SK-N-SH (cell line): Measurements from ENCODE around the gene PADI4. TPM values are rescaled to one million over a fixed set of nuclear protein-coding genes. Genes with fewer than 3 reads are reported as not detected.

Experiments used
- CTCF ChIA-PET: fragments of 300-600, 350-600 bp; formaldehyde crosslinking; extraction: SDS; loops from one replicate; lab custom pipeline; 2021; lab: Yijun Ruan, JAX
- POLR2A ChIA-PET: fragments of 350-600 bp; sonication (Branson Sonifier 250); formaldehyde crosslinking; extraction: SDS; loops from one replicate; lab custom pipeline; 2020; ENCODE audit warnings: antibody characterized with exemption, inconsistent platforms; lab: Yijun Ruan, JAX
- DNase-seq: peaks from one replicate; pipeline ENCODE4 v3.0.0; 2012
- H2AFZ ChIP-seq: fragments of 200-600 bp; sonication (generic); 2 replicates; pipeline ENCODE4 v1.8.1; 2016; ENCODE audit warnings: antibody characterized with exemption, mild to moderate bottlenecking, low read depth
- H3F3A ChIP-seq: fragments of 200-600 bp; sonication (generic); replicated peaks from 2 replicates; pipeline ENCODE3; 2016; ENCODE audit warnings: antibody characterized with exemption, mild to moderate bottlenecking; ENCODE audit not compliant: insufficient read depth
- H3K27ac ChIP-seq, 2 experiments: fragments of 200-500 bp in 1 of 2; fragments of 200-600 bp in 1 of 2; sonication (Bioruptor generic) in 1 of 2; sonication (generic), shearing (Covaris generic) in 1 of 2; 2 replicates each; pipeline versions ENCODE4 v1.5.1 to v1.6.1; 2014 to 2016; ENCODE audit warnings: low read depth in 2 of 2, inconsistent platforms in 1 of 2, low read length in 1 of 2, mild to moderate bottlenecking in 1 of 2, mixed read lengths in 1 of 2
- H3K27me3 ChIP-seq: fragments of 200-600 bp; sonication (generic), shearing (Covaris generic); 2 replicates; pipeline ENCODE4 v1.6.1; 2016; ENCODE audit warnings: mixed run types; ENCODE audit not compliant: insufficient read depth
- H3K36me3 ChIP-seq, 2 experiments: fragments of 200-500 bp in 1 of 2; fragments of 200-600 bp in 1 of 2; sonication (Bioruptor generic) in 1 of 2; sonication (generic) in 1 of 2; replicated peaks in 1 of 2; 2 replicates each; pipeline versions ENCODE3 to v1.5.1; 2014 to 2016; ENCODE audit warnings: low read length in 1 of 2, mild to moderate bottlenecking in 1 of 2; ENCODE audit not compliant: insufficient read depth in 2 of 2, control insufficient read depth in 1 of 2
- H3K4me1 ChIP-seq, 2 experiments: fragments of 200-500 bp in 1 of 2; fragments of 200-600 bp in 1 of 2; sonication (Bioruptor generic) in 1 of 2; sonication (generic), shearing (Covaris generic) in 1 of 2; 2 replicates each; pipeline versions ENCODE4 v1.5.1 to v1.6.1; 2014 to 2016; ENCODE audit warnings: low read depth in 1 of 2, low read length in 1 of 2, mixed run types in 1 of 2; ENCODE audit not compliant: insufficient read depth in 2 of 2, control insufficient read depth in 1 of 2
- H3K4me2 ChIP-seq: fragments of 200-600 bp; sonication (generic), shearing (Covaris generic); 2 replicates; pipeline ENCODE4 v1.6.1; 2017; ENCODE audit warnings: mixed run types
- H3K4me3 ChIP-seq, 2 experiments: fragments of 200-500 bp in 1 of 2; fragments of 200-600 bp in 1 of 2; sonication (Bioruptor generic) in 1 of 2; sonication (generic), shearing (Covaris generic) in 1 of 2; 2 replicates each; pipeline versions ENCODE4 v1.5.1 to v1.8.1; 2014 to 2016; ENCODE audit warnings: low read depth in 2 of 2, inconsistent platforms in 1 of 2, low read length in 1 of 2, mild to moderate bottlenecking in 1 of 2, mixed read lengths in 1 of 2, moderate library complexity in 1 of 2
- H3K79me2 ChIP-seq: fragments of 200-600 bp; sonication (generic); 2 replicates; pipeline ENCODE4 v1.8.1; 2017; ENCODE audit warnings: mild to moderate bottlenecking; ENCODE audit not compliant: insufficient read depth
- H3K9ac ChIP-seq: fragments of 200-600 bp; sonication (generic); 2 replicates; pipeline ENCODE4 v1.6.1; 2017; ENCODE audit warnings: mixed run types
- H3K9me2 ChIP-seq: fragments of 200-600 bp; sonication (generic); 2 replicates; pipeline ENCODE4 v1.6.1; 2017; ENCODE audit warnings: mixed run types
- H3K9me3 ChIP-seq: fragments of 200-600 bp; sonication (generic); 2 replicates; pipeline ENCODE4 v1.6.1; 2017; ENCODE audit warnings: mixed run types, mild to moderate bottlenecking, moderate library complexity
- H4K20me1 ChIP-seq: fragments of 200-600 bp; sonication (generic); 2 replicates; pipeline ENCODE4 v1.6.1; 2017; ENCODE audit warnings: mild to moderate bottlenecking, mixed run types; ENCODE audit not compliant: insufficient read depth
- ELF1 ChIP-seq: IDR thresholded peaks from 2 replicates; pipeline ENCODE4 v1.4.0; 2012
- EZH2phosphoT487 ChIP-seq: fragments of 200-600 bp; sonication (generic); IDR thresholded peaks from 2 replicates; pipeline ENCODE4 v1.6.1; 2017; ENCODE audit warnings: low read depth, mixed run types, mild to moderate bottlenecking, antibody characterized with exemption, moderate library complexity, borderline replicate concordance
- FOSL2 ChIP-seq: IDR thresholded peaks from 2 replicates; pipeline ENCODE4 v1.4.0; 2012; ENCODE audit warnings: low read depth, mild to moderate bottlenecking, moderate library complexity, borderline replicate concordance
- FOXM1 ChIP-seq: IDR thresholded peaks from 2 replicates; pipeline ENCODE4 v1.4.0; 2012; ENCODE audit warnings: low read depth, mild to moderate bottlenecking
- GATA2 ChIP-seq: sonication (generic); formaldehyde crosslinking; IDR thresholded peaks from 2 replicates; pipeline ENCODE4 v1.5.0; 2020; ENCODE audit warnings: mild to moderate bottlenecking, missing genetic modification reagents
- JUND ChIP-seq: IDR thresholded peaks from 2 replicates; pipeline ENCODE4 v1.4.0; 2012
- MEF2A ChIP-seq: IDR thresholded peaks from 2 replicates; pipeline ENCODE4 v1.4.0; 2012; ENCODE audit warnings: low read depth, borderline replicate concordance
- MXI1 ChIP-seq: IDR thresholded peaks from 2 replicates; pipeline ENCODE4 v1.6.1; 2012; ENCODE audit warnings: mild to moderate bottlenecking, low read depth, low read length, improper control_type of control experiment
- NFIC ChIP-seq: IDR thresholded peaks from 2 replicates; pipeline ENCODE4 v1.4.0; 2012; ENCODE audit warnings: borderline replicate concordance
- NRF1 ChIP-seq: IDR thresholded peaks from 2 replicates; pipeline ENCODE4 v1.6.1; 2012; ENCODE audit warnings: low read depth, mild to moderate bottlenecking, low read length
- POLR2AphosphoS5 ChIP-seq: IDR thresholded peaks from 2 replicates; pipeline ENCODE4 v1.6.1; 2012; ENCODE audit warnings: low read depth, low read length
- RFX5 ChIP-seq: IDR thresholded peaks from 2 replicates; pipeline ENCODE4 v1.6.1; 2012; ENCODE audit warnings: mild to moderate bottlenecking, improper control_type of control experiment, low read length
- RXRA ChIP-seq: IDR thresholded peaks from 2 replicates; pipeline ENCODE4 v1.4.0; 2012; ENCODE audit warnings: low read depth, mild to moderate bottlenecking, borderline replicate concordance
- TCF12 ChIP-seq: IDR thresholded peaks from 2 replicates; pipeline ENCODE4 v1.4.0; 2012
- TEAD4 ChIP-seq: IDR thresholded peaks from 2 replicates; pipeline ENCODE4 v1.4.0; 2012; ENCODE audit warnings: mild to moderate bottlenecking, borderline replicate concordance; ENCODE audit not compliant: insufficient read depth
- WGBS: methylation state at CpG from one replicate; pipeline ENCODE4 v1.1.6; 2017; ENCODE audit warnings: low lambda C conversion rate; 5-methylcytosine and 5-hydroxymethylcytosine counted together
- polyA plus RNA-seq, 3 experiments: library from polyadenylated mRNA; depleted of rRNA; stranded (reverse); fragments of >200 nt; gene quantifications; 2 replicates each; pipeline ENCODE4 v1.2.3, GENCODE V29; 2012
- TF ChIP-seq, protein P1 (sequence below): IDR thresholded peaks from 2 replicates; pipeline ENCODE4 v1.6.1; 2012; ENCODE audit warnings: mild to moderate bottlenecking, low read depth, low read length, moderate library complexity
- TF ChIP-seq, protein P2 (sequence below): IDR thresholded peaks from 2 replicates; pipeline ENCODE4 v1.4.0; 2012; ENCODE audit warnings: low read depth
- TF ChIP-seq, protein P3 (sequence below): fragments of 150-350 bp; IDR thresholded peaks from 2 replicates; pipeline ENCODE4 v1.6.1; 2016; ENCODE audit warnings: mild to moderate bottlenecking, low read depth, low read length
- TF ChIP-seq, protein P4 (sequence below): fragments of 150-350 bp; IDR thresholded peaks from 2 replicates; pipeline ENCODE4 v1.6.1; 2017; ENCODE audit warnings: antibody characterized with exemption, low read length, low read depth, borderline replicate concordance
- TF ChIP-seq, protein P5 (sequence below): fragments of 200-600 bp; sonication (generic); IDR thresholded peaks from 2 replicates; pipeline ENCODE4 v1.6.1; 2017; ENCODE audit warnings: antibody characterized with exemption, mild to moderate bottlenecking, moderate library complexity

PADI4 gene
- polyA plus RNA-seq, 1 of the 3 experiments (the other 2 are of a cell fraction), result not detected

DNA sequence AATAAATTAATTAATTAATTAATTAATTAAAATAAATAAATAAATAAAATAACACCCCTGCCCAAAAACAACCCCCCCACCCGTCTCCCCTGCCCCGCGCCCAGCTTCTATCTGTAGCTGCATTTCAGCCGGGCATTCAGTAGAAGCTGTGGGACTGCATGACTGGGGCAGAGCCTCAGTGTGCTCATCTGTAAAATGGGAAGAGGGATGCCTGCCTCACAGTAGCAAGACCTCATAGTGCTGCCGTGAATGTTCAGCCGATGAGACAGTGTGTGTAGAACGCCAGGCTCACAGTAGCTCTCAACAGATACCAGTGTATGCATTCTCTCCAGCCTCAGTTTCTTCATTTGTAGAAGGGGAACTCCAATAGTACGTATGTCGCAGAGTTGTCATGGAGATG lies 8.7 kb downstream of the PADI4 start (continued):
- TF ChIP-seq, protein P1, sequence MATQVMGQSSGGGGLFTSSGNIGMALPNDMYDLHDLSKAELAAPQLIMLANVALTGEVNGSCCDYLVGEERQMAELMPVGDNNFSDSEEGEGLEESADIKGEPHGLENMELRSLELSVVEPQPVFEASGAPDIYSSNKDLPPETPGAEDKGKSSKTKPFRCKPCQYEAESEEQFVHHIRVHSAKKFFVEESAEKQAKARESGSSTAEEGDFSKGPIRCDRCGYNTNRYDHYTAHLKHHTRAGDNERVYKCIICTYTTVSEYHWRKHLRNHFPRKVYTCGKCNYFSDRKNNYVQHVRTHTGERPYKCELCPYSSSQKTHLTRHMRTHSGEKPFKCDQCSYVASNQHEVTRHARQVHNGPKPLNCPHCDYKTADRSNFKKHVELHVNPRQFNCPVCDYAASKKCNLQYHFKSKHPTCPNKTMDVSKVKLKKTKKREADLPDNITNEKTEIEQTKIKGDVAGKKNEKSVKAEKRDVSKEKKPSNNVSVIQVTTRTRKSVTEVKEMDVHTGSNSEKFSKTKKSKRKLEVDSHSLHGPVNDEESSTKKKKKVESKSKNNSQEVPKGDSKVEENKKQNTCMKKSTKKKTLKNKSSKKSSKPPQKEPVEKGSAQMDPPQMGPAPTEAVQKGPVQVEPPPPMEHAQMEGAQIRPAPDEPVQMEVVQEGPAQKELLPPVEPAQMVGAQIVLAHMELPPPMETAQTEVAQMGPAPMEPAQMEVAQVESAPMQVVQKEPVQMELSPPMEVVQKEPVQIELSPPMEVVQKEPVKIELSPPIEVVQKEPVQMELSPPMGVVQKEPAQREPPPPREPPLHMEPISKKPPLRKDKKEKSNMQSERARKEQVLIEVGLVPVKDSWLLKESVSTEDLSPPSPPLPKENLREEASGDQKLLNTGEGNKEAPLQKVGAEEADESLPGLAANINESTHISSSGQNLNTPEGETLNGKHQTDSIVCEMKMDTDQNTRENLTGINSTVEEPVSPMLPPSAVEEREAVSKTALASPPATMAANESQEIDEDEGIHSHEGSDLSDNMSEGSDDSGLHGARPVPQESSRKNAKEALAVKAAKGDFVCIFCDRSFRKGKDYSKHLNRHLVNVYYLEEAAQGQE, result no peak
- TF ChIP-seq, protein P2, sequence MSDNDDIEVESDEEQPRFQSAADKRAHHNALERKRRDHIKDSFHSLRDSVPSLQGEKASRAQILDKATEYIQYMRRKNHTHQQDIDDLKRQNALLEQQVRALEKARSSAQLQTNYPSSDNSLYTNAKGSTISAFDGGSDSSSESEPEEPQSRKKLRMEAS, result no peak
- TF ChIP-seq, protein P3, sequence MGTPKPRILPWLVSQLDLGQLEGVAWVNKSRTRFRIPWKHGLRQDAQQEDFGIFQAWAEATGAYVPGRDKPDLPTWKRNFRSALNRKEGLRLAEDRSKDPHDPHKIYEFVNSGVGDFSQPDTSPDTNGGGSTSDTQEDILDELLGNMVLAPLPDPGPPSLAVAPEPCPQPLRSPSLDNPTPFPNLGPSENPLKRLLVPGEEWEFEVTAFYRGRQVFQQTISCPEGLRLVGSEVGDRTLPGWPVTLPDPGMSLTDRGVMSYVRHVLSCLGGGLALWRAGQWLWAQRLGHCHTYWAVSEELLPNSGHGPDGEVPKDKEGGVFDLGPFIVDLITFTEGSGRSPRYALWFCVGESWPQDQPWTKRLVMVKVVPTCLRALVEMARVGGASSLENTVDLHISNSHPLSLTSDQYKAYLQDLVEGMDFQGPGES, result no peak
- TF ChIP-seq GATA2, result no peak
- no peak for TF ChIP-seq JUND
- TF ChIP-seq ELF1, result no peak
- no peak for TF ChIP-seq EZH2phosphoT487
- TF ChIP-seq, all 33 proteins: peak for 0

DNA sequence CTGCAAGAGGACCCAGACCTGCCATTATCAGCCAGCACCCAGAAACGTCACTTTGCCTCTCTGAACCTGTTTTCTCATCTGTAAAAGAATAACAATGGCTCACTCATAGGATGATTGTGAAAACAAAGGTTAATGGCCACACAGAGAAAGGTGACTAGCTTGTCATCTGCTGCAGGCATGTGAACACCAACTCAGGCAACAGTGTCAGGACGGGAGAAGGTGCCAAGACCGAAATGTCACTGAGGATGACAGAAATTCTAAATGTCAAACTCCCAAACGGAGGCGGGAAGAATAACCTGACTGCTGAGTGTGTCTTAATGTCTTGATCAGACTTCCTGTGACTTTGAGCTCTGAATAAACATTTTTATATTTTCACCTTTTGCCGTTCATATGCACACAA lies 10.3 kb downstream of the PADI4 start:
- H3K36me3 ChIP-seq, result no peaks in the 10 kb centered on the region
- no peak overlapping the region for H3K9ac ChIP-seq
- TF ChIP-seq RFX5 (no peak), POLR2AphosphoS5 (no peak), FOSL2 (no peak), MEF2A (no peak), RXRA (no peak), ELF1 (no peak), TEAD4 (no peak), EZH2phosphoT487 (no peak), FOXM1 (no peak), TCF12 (no peak), GATA2 (no peak), MXI1 (no peak), NRF1 (no peak), NFIC (no peak)
- TF ChIP-seq, protein P2, result no peak
- TF ChIP-seq, protein P4, sequence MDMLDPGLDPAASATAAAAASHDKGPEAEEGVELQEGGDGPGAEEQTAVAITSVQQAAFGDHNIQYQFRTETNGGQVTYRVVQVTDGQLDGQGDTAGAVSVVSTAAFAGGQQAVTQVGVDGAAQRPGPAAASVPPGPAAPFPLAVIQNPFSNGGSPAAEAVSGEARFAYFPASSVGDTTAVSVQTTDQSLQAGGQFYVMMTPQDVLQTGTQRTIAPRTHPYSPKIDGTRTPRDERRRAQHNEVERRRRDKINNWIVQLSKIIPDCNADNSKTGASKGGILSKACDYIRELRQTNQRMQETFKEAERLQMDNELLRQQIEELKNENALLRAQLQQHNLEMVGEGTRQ, result no peak
- TF ChIP-seq, protein P3, result no peak
- TF ChIP-seq, protein P5, sequence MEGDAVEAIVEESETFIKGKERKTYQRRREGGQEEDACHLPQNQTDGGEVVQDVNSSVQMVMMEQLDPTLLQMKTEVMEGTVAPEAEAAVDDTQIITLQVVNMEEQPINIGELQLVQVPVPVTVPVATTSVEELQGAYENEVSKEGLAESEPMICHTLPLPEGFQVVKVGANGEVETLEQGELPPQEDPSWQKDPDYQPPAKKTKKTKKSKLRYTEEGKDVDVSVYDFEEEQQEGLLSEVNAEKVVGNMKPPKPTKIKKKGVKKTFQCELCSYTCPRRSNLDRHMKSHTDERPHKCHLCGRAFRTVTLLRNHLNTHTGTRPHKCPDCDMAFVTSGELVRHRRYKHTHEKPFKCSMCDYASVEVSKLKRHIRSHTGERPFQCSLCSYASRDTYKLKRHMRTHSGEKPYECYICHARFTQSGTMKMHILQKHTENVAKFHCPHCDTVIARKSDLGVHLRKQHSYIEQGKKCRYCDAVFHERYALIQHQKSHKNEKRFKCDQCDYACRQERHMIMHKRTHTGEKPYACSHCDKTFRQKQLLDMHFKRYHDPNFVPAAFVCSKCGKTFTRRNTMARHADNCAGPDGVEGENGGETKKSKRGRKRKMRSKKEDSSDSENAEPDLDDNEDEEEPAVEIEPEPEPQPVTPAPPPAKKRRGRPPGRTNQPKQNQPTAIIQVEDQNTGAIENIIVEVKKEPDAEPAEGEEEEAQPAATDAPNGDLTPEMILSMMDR, result no peak
- ChIA-PET POLR2A (no interaction called here), CTCF (no interaction called here)
- H3K4me2 ChIP-seq, result no peak overlapping the region
- 39% methylated on average over 6 of the region's 6 CpGs for WGBS
- H2AFZ ChIP-seq, result no peak overlapping the region
- no peaks in the 10 kb centered on the region for H3K27me3 ChIP-seq
- no peaks in the 10 kb centered on the region for H3F3A ChIP-seq
- no peaks in the 10 kb centered on the region for H3K9me3 ChIP-seq
- DNase-seq, result no peak
- H3K4me3 ChIP-seq, result no peak overlapping the region
- H3K4me1 ChIP-seq, result no peaks in the 10 kb centered on the region
- no peaks in the 10 kb centered on the region for H3K79me2 ChIP-seq
- no peaks in the 10 kb centered on the region for H3K9me2 ChIP-seq
- H3K27ac ChIP-seq, result no peak overlapping the region
- H4K20me1 ChIP-seq, result no peaks in the 10 kb centered on the region
